Lung (tissue), 12 donors: ENCODE data around the gene HK2. TPM values are rescaled to one million over a fixed set of nuclear protein-coding genes. Genes with fewer than 3 reads are reported as not detected.

Source experiments
- ATAC-seq: fragments of 200-7000 bp; cut with Tn5 transposase; one replicate; pipeline ENCODE4 v1.9.1; 2020; ENCODE audit warnings: moderate number of reproducible peaks; ENCODE audit not compliant: insufficient read depth, low FRiP score
- DNase-seq, 3 donors: peaks; one replicate each; pipeline ENCODE4 v3.0.0-alpha.2; 2013 to 2017
- H3K27ac ChIP-seq, 2 donors: one replicate each; pipeline ENCODE4 v1.5.1; 2013; ENCODE audit warnings: mild to moderate bottlenecking in 2 of 2, moderate library complexity in 2 of 2, control low read depth in 1 of 2, inconsistent platforms in 1 of 2, low read depth in 1 of 2, low read length in 1 of 2
- H3K27me3 ChIP-seq, 3 donors: one replicate each; pipeline ENCODE4 v1.5.1; 2013; ENCODE audit warnings: low read length in 2 of 3; ENCODE audit not compliant: control insufficient read depth in 3 of 3, insufficient read depth in 3 of 3
- H3K36me3 ChIP-seq, 4 donors: one replicate each; pipeline ENCODE4 v1.5.1; 2013; ENCODE audit warnings: low read length in 4 of 4, mild to moderate bottlenecking in 1 of 4, moderate library complexity in 1 of 4; ENCODE audit not compliant: control insufficient read depth in 4 of 4, insufficient read depth in 4 of 4
- H3K4me1 ChIP-seq, 5 donors: one replicate each; pipeline ENCODE4 v1.5.1; 2013; ENCODE audit warnings: low read length in 5 of 5, mild to moderate bottlenecking in 2 of 5, moderate library complexity in 1 of 5; ENCODE audit not compliant: control insufficient read depth in 5 of 5, insufficient read depth in 5 of 5
- H3K4me3 ChIP-seq: one replicate; pipeline ENCODE4 v1.5.1; 2013; ENCODE audit warnings: mild to moderate bottlenecking, control low read depth, moderate library complexity
- H3K9ac ChIP-seq, 2 donors: one replicate each; pipeline ENCODE4 v1.5.1; 2013; ENCODE audit warnings: low read length in 2 of 2, control low read depth in 1 of 2; ENCODE audit not compliant: insufficient read depth in 1 of 2
- H3K9me3 ChIP-seq, 4 donors: one replicate each; pipeline ENCODE4 v1.5.1; 2013; ENCODE audit warnings: low read length in 3 of 4, mild to moderate bottlenecking in 1 of 4, moderate library complexity in 1 of 4; ENCODE audit not compliant: control insufficient read depth in 4 of 4, insufficient read depth in 3 of 4
- CTCF ChIP-seq: IDR thresholded peaks from 2 replicates; pipeline ENCODE4 v1.5.1; 2012; ENCODE audit warnings: mild to moderate bottlenecking; ENCODE audit errors: control extremely low read depth, extremely low read depth
- WGBS, 2 donors: extraction: QIAGEN DNeasy Blood & Tissue Kit; methylation state at CpG; one replicate each; pipeline ENCODE4 v1.1.7; 2013; 5-methylcytosine and 5-hydroxymethylcytosine counted together
- polyA plus RNA-seq, 2 donors: library from polyadenylated mRNA; stranded (reverse); fragments of 200-250 nt; gene quantifications; one replicate each; pipeline ENCODE4 v1.2.1, GENCODE V29; 2013
- total RNA-seq, 2 donors: library from RNA; depleted of rRNA in 1 of 2; stranded (reverse); fragments of >200 nt in 1 of 2; gene quantifications; one replicate each; pipeline ENCODE4 v1.2.1, GENCODE V29; 2014 to 2021
- donor health status: control.
- donor health status: control.
- donor health status: Bipolar disorder and iron deficiency.
- donor health status: healthy.
- donor health status: DM: yes; HTN: yes; CAD: no.

The HK2 gene
- total and polyA plus RNA-seq, 4 donors: 13.6 to 43.1 (median 20.8) TPM

- TF ChIP-seq CTCF: no peak
- H3K4me1 ChIP-seq: peaks cover 4 to 23% (median 14%) of the 10 kb centered on the region in 5 donors
- no peaks in the 10 kb centered on the region for H3K9me3 ChIP-seq
- 93 to 95% methylated on average over 4 of the region's 4 CpGs for WGBS, 2 donors
- H3K27ac ChIP-seq: no peak overlapping the region
- no peak overlapping the region for H3K4me3 ChIP-seq
- no peak overlapping the region for H3K9ac ChIP-seq
- DNase-seq (no peak), ATAC-seq (no peak)
- peaks cover 0 to 14% (median 0%) of the 10 kb centered on the region in 3 donors for H3K27me3 ChIP-seq
- H3K36me3 ChIP-seq: peaks cover 0 to 2% (median 0%) of the 10 kb centered on the region in 4 donors
Measured at GRCh38 chr2:74870951-74871350, 37.0 kb downstream of the HK2 start.

- DNase-seq (no peak), ATAC-seq (no peak)
- Histone ChIP-seq H3K36me3 (peaks cover 0 to 2% (median 0%) of the 10 kb centered on the region in 4 donors), H3K9me3 (no peaks in the 10 kb centered on the region), H3K4me3 (no peak overlapping the region), H3K27me3 (peaks cover 0 to 14% (median 0%) of the 10 kb centered on the region in 3 donors), H3K27ac (no peak overlapping the region), H3K9ac (no peak overlapping the region), H3K4me1 (peaks cover 4 to 20% (median 14%) of the 10 kb centered on the region in 5 donors)
- 97 to 98% methylated on average over 6 of the region's 6 CpGs for WGBS, 2 donors
- TF ChIP-seq CTCF: no peak
Measured at GRCh38 chr2:74871414-74871813, 37.5 kb downstream of the HK2 start.

- Histone ChIP-seq H3K36me3 (peaks cover 0 to 8% (median 1%) of the 10 kb centered on the region in 4 donors), H3K4me3 (no peak overlapping the region), H3K9me3 (no peaks in the 10 kb centered on the region), H3K27ac (no peak overlapping the region), H3K9ac (no peak overlapping the region), H3K4me1 (peaks cover 4 to 20% (median 9%) of the 10 kb centered on the region in 5 donors), H3K27me3 (peaks cover 0 to 14% (median 0%) of the 10 kb centered on the region in 3 donors)
- ATAC-seq (no peak), DNase-seq (no peak)
- no peak for TF ChIP-seq CTCF
- WGBS, 2 donors: 47 to 71% methylated on average over 2 of the region's 2 CpGs
Measured at GRCh38 chr2:74872389-74872836, 38.5 kb downstream of the HK2 start.
